Left forelimb (tissue), 1 donor: ENCODE results near the gene CYP19A1.

Experiments
- DNase-seq: peaks from one replicate; pipeline ENCODE4 v3.0.0-alpha.2; 2018; ENCODE audit warnings: low spot score

Gene CYP19A1

DNA sequence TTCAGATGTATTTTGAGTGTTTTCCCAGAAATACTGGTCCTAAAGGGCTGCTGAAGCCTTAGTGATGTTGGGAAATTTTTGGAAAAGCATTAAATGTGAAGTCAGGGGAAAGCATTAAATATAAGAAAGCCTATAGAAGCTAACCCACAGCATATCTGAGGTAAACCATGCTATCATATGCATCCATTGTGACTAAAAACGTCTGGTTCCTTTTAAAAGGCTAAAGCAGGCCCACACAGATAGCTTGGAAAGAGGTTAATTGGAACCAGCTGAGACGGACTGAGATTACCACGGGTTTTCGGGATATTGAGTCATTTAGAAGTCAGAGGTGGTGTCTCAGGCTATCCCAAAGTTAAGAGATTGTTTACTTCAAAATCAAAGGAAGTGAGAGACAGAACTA lies 78.2 kb downstream of the CYP19A1 start:
- DNase-seq: no peak

DNA sequence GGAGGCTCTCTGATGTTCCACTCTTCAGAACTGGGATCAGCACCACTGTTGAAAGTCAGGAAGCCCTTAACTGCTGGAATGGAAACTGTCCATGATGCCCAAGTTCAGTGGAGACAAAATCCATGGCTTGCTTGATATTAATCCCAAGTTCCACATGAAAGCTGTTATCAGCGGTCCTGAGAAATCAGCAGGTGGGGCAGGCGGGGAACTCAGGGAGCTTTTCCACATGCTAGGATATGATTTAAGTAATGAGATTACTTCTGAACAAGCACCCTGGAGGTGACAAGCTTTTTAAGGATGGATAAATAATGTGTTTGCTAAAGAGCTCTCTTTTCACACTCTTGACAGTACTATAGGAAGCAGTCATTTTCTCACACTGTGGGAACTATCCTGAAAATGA lies 82.9 kb downstream of the CYP19A1 start:
- DNase-seq: no peak

DNA sequence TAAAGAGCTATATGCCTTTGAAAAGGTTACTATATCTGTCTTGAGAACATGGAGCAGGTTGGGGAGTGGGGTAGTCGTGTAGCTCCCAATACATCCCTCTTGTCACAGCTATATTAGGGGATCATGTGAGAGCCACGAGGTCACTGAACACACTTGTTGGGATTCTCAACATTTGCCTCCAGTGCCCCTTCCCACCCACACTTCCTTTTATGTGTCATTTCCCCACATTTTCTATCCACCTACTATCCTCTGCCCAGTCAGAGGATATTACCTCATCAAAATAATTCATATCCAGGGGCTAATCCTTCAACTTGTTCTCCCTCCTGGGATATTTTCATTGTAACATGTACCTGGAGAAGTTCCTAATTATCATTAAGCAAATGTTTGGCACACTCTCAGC lies 85.0 kb downstream of the CYP19A1 start:
- no peak for DNase-seq

DNA sequence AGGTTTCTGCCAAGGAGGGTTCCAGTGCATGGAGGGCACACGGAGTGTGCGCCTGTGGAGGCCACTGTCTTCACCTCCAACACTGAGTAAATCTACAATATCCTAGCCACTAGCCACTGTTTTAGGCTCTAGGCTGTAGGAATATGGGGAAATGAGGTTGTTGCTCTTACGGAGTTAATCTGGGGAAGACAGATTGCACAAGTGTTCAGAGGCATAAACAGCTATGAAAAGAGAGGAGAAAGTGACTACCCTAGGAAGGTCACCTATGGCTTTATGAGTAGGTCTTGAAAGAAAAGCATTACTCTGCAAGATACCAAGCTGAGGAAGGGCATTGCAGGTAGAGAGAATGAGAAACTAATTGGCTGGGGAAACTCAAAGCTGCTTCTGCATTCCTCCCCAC lies 85.7 kb downstream of the CYP19A1 start:
- DNase-seq: no peak

DNA sequence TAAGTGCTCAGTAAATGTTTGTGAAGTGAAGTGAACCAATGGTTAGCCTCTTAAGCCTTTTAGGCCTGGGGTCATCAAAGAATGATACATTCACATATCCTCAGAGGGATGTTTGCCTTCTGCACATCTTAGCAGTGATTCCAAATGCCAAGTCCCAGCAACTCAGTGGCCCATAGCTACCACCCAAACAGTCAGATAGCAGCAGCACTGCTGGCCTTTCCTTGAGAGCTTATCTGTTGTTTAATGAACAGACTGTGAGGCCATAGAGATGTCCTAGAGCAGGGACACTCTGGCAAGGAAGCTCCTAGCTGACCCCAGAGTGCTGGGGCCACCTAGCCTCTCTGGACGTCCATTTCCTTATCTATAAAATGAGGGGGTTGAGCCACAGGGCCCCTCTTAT lies 86.8 kb downstream of the CYP19A1 start:
- no peak for DNase-seq

DNA sequence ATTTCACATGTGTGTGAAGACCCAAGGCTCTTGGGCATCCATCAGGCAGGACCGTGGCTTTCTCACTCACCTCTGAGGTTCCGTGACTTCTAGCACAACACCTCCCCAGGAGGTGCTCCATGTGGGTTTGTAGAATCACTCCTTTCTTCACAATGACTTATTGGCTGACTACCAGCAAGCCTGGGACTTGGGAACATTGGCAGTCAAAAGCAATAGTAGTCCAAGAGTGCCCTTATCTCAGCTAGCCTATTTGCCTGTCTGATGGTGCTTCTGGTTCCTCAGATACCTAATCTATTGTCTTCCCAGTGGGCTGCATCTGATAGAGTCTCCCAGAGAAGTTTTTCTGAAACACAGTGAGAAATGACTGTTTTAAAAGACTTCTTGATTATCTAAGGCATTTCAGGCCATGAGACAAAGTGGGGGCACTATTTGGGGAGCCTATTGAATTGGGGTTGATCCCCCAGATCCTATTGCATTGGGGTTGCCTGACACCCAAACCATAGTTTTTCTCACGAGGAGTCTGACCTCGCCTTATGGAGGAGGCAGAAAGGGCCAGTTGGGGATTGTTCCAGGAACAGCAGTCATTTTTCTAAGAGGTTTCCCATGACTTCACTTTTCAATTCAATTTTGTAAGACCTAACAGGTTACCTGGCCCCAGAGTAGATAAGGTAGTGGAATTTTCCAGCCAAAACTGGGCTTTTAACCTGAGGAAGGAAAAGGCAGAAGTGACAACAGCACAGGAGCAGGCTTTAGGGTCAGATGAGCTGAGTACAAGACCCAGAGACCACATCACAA lies 88.0 kb downstream of the CYP19A1 start:
- DNase-seq: no peak

DNA sequence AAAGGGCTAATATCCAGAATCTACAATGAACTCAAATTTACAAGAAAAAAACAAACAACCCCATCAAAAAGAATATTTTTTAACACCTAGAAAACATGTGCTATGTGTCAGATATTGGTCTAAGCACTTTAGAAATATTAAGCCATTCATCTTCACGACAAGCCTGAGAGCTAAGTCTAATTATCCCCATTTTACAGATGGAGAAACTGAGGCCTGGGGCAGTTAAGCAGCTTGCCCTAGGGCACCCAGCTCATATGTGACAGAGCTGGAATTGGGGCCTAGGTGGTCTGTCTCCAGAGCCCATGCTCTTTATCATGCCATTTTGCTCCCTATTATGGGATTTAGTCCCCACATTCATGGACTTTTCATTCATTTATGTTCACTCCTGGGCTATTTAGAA lies 92.8 kb downstream of the CYP19A1 start:
- no peak for DNase-seq

DNA sequence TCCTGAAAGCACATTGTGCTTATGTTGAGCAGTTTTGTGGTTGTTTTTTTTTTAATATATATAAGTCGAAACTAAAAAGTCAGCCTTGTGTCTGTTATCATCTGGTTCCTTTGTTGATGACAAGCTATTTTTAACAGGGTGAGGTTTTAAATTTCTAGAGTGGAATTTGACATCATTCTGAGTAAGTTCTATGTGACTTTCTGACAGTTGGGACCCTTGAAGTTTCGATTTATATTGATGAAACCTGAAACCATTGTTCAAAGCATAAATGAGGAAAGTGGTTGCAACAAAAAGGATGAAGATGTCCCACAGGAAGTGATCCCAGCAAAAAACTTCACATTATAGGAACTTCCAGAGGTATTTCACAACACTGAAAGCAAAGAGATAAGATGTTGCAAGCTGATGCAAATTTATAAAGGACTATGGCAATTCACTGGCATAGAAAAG lies 94.0 kb downstream of the CYP19A1 start:
- DNase-seq: no peak

DNA sequence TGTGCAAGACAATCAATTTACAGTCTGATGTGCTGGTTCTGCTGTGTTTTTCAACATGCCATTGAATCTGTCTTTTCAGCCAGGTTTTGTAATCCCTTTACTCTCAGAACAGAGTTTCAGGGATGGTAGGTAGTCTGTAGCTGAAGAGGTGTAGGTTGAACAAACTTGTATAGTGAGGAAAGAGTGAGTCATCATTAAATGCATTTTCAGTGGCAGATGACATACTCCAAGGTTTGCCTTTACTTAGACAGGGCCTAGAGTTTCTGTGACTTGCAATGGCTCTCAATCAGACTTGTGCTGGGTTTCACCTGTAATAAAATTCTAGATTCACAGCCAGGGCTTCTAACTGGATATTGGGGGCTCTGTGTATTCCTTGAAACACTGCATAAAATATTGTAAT lies 94.6 kb downstream of the CYP19A1 start:
- no peak for DNase-seq

DNA sequence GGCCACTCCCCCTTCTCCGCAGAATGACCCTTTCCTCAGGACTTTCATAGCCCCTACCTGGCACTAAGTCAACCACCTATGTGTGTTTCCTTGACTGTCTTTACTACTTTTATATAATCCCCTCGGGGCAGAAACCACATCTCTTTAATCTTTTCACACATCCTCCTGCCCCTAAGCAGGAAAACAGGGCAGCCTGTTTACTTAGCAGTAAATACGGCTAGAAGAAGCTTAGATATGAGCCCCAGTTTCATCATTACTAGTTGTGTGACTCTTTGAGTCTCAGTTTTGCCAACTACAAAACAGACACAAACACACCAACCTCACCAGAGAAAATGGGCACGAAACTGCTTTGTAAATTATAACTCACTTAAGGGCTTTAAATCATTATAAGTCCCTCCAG lies 98.3 kb downstream of the CYP19A1 start:
- no peak for DNase-seq

DNA sequence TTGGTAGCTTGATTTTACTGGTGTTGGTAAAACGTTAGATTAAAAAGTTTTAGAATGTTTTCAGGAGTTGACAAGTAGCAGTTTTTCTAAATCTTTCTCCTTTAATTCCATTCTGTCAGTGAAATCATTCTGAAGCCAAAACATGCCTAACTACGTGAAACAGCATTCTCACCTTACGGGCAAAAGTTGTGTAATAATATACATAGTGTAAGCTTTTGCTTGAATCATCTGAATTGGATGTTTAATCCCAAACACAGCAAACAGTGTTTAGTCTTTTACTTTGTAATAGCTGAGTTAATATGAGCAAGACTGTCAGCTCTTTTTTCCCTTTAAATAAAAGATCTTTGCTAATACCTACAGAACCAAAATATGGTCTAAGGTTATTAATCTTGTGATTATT lies 100.6 kb downstream of the CYP19A1 start:
- DNase-seq: no peak

DNA sequence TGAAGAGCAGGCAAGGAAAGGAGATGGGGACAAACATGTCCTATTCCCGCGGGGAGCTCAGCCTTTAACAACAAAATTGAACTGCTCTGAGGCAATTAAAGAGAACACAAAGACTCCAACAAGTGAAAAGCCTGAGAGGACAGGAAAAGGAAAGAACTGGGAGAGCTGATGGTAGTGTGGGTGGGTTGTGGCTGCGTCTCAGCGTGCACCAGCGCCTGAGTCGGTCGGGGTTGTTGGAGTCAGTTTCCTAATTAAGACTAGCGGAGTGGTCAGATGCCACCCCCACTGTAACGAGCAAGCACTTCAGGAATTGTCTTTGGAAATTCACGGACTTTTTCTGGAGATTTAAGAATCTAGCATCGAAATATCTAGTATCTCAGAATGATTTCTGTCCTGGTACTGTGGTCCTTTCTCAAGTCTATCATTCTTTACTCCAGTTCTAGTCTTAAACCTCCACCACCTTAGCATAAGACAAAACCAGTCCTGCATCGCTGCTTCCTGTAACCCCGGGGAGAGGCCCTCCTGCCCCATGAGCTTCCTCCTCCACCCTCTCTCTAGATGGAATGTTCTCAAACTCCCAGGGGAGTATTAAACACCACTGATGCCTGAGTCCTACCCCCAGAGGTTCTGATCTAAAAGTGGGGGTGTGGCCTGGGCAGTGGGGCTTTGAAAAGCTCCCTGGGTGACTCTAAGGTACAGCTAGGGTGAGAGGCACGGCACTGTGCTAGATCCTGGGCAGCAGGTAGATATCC lies 104.0 kb downstream of the CYP19A1 start:
- no peak for DNase-seq

DNA sequence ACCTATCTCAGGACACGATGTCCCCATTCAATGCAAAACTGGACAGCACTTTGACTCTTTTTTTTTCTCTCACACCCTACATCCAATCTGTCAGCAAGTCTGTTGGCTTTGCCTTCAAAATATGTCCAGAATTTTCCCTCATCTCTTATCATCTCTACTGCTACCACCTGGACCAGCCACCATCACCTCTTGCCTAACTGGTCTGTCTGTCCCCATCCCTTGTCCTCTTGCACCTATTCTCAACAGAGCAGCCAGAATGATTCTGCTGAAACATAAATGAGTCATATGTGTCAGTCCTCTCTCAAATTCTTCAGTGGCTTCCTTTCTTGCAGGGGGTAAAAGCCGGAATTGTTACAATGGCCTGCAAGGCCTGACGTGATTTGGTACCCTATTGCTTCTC lies 105.8 kb downstream of the CYP19A1 start:
- no peak for DNase-seq

DNA sequence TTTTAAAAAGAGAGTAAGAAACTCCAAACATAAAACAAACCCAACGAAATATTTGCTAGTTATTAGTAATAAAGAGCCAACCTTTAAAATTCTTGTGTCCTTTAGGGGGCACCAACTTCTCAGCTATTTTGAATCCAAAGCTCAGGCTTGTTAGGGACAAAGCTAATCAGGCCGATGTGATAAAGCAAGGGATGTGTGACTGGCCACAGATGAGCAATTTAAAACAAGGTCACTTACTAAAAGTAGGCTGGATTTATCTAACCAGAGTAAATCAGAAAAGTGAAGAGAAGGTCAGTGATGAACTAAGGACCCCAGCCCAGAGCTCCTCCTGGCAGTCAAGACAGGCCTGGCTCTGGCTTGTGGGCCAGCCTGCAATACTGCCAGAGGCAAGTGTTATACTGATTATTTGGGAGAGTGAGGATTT lies 108.5 kb downstream of the CYP19A1 start:
- no peak for DNase-seq

DNA sequence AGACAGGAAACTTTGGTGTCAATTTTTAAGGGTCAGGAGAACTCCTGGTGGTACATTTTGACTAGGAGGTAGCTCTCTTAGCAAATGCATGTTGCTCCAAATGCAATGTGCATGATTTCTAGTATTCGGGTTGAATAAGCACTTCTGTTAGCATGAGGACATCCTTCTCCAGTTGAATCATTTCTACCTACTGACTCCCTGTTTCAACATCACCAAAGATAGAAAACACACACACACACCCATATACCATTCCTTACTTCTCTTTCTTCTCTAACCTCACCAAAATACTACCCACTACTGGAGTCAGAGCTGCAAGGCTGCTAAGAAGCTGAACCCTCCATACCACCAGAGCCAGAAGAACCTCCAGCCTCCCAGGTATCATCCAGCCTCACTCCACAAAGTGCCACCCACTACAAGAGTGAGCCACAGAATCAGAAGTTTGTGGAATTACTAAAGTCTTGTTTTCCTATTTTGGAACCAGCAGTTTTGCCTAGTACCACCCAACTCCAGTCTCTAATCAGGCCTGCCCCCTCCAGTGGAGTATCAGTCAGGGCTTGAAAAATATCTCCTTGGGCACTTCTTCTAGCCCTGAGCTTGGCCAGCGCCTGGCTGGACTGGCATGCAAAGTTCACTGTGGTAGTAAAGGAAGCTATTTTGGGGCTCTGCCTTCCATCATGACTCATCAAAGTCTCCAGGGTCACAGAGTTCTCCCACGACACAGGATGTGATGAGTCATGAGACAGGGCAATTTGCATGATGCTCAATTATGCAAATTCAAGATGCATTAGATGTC lies 110.3 kb downstream of the CYP19A1 start:
- DNase-seq: no peak

DNA sequence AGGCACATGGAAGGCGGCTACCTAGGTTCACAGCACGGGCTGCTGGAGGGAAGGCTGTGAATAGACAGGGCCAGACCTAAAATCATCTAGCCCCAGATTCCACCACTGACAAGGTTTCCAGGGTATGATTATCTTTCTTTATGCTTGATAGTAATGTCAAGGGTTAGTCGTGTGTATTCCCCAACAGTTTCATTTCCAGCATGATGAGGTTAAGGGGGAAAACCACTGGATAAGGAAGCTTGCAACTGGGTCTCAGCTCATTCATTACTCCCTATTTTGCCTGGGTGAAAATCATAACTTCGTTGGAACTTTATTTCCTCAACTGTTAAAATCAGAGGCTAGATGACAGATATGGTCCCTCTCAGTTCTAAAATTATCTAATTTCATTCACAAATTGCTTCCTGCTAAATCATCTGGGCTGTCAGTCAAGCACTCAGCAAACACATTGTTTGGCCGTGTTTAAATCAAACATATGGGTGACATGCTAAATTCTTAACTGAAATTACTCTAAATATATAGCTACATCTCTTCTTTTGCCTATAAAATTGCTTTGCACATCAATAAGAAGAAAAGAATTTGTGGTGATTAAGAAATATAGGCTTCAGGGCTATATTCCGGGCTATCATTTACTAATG lies 111.7 kb downstream of the CYP19A1 start:
- no peak for DNase-seq

DNA sequence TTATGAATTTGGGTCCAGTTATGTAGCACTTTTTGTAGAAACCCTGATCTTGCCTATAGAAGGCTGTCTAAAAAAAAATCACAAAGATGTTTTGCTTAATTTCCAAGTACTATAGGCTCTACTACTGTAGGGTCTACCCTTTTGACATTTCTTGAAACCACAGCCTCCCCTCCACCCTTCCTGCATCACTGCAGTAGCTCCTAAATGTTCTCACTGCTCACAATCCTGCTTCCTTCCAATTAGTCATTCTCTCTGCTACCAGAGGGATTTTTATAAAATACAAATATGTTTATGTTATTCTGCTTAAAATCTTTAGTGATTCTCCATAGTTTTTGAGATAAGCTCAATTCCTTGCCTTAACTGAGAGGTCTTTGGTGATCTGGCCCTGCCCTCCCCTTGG lies 114.0 kb downstream of the CYP19A1 start:
- DNase-seq: no peak

DNA sequence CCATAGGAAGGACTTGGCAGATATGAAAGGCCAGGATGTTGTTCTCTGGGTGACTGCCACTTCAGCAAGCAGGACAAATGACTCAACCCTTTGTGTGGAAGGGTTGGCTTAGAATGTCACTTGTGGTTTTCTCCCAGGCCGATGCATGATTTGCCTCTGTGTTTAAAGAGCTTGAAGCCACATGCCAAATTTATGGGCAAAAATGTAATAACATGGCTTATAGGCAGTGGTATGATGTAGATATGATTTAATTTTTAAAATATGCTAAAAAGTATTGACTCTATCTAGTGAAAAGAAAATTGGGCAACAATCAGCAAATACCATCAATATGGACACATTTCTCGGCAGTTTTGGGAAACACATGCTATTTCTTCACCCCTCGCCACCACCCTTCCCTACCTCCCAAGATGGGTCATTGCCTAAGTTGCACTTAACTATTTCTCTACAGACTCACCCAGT lies 114.6 kb downstream of the CYP19A1 start:
- no peak for DNase-seq

DNA sequence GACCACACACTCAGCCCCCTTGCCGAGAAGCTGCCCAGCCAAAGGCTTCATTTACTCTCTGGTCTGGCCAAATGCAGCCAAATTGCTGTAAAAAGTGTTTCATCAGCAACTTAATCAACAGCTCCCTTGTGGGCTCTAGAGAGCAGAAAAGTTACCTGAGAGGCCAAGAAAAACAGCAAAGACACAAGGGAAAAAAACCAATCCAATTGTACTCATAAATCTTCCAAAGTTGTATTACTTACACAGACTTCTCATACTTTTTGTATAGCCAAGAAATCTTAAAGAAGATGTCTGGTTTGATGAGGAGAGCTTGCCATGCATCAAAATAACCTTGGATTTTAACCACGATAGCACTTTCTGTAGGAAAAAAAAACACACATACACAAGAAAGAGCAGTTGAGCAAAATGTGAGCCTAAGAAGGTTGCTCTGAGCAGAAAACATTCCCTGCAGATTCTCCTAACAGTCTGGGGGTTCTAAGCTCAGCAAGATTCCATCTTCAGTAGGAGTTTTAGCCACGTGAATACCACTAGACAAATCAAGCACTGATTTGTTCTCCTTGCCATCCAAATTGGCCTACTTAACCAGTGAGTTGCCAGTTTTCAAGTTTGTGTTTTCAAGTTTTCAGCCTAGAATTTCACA lies 120.0 kb downstream of the CYP19A1 start:
- no peak for DNase-seq

DNA sequence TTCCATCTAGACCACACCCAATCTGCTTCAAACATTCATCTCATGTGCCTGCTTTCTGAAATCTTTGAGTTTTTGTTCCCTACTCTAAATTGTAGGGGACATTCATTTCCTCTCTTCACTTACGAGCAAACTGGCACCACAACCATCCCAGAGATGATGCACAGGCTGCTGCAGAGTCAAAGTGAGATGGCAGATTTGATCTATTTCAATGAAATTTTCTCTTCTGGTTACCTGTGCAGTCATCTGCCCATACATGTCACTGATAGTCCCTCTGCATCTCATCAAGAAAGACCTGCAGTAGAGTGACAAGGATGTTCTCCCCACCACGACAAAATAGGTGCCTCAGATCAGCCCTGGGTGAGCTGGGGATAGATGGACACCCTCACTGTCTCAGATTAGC lies 125.5 kb downstream of the CYP19A1 start:
- DNase-seq: no peak

DNA sequence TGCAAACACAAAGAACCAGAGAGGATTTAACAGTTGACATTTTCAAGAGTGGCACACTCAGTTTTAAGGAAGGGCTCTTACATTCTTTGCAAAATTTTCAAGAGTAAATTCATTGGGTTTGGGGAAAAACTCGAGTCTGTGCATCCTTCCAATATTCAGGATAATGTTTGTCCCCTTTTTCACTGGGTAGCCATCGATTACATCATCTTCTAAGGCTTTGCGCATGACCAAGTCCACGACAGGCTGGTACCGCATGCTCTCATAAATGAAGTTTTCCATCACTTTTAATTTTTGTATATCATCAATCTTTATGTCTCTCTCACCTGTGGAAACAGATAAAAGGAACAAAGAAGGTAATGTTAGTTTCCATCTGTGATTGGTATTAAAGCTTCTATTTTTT lies 126.2 kb downstream of the CYP19A1 start:
- no peak for DNase-seq
